OCI-LY7 (cell line): ENCODE data around the gene SOST.

ENCODE experiments used
- EZH2phosphoT487 ChIP-seq: fragments of 200-600 bp; sonication (generic); IDR thresholded peaks from 2 replicates; pipeline ENCODE4 v1.6.1; 2018; ENCODE audit warnings: low read depth, borderline replicate concordance, mild to moderate bottlenecking, mixed run types, antibody characterized with exemption, low read length, moderate library complexity, mixed read lengths
- TF ChIP-seq, protein P1 (sequence below): fragments of 200-600 bp; sonication (generic); conservative IDR thresholded peaks from 2 replicates; pipeline ENCODE4 v1.5.1; 2014; ENCODE audit warnings: mild to moderate bottlenecking, antibody characterized with exemption, low read length, moderate library complexity, mixed read lengths

DNA sequence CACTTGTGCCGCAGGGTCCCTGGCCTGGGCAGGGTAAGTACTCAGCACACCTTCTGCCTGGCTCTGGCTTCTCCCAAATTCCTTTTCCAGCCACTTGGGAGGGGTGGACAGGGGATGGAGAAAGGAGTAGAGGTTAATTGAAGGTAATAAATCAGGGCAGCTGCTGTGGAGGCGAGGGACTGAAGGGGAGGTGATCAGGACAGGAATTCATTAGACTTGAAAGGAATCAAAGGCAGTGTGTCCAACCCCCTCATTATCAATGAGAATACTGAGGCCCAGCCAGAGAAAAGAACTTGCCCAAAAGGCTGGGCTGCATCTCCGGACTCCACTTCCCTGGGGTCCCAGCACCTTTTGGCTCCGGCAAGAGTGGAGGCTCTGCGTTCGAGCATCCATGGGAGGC, 2.4 kb downstream of the SOST start:
- TF ChIP-seq, protein P1, sequence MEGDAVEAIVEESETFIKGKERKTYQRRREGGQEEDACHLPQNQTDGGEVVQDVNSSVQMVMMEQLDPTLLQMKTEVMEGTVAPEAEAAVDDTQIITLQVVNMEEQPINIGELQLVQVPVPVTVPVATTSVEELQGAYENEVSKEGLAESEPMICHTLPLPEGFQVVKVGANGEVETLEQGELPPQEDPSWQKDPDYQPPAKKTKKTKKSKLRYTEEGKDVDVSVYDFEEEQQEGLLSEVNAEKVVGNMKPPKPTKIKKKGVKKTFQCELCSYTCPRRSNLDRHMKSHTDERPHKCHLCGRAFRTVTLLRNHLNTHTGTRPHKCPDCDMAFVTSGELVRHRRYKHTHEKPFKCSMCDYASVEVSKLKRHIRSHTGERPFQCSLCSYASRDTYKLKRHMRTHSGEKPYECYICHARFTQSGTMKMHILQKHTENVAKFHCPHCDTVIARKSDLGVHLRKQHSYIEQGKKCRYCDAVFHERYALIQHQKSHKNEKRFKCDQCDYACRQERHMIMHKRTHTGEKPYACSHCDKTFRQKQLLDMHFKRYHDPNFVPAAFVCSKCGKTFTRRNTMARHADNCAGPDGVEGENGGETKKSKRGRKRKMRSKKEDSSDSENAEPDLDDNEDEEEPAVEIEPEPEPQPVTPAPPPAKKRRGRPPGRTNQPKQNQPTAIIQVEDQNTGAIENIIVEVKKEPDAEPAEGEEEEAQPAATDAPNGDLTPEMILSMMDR, result no peak
- TF ChIP-seq EZH2phosphoT487, result no peak
